Epithelial cell of esophagus (primary cell): Measurements from ENCODE around the gene CENATAC.
A peak's percentile ranks its signal among the peaks of the same experiment; 100 is the strongest.

Experiments
- DNase-seq: peaks from one replicate; pipeline ENCODE4 v3.0.0; 2010; ENCODE audit warnings: low read depth
- H3K4me3 ChIP-seq: 2 replicates; pipeline ENCODE4 v1.5.1; 2011; ENCODE audit warnings: mild to moderate bottlenecking, low read length, control low read depth
- TF ChIP-seq, protein P1 (sequence below): IDR thresholded peaks from 2 replicates; pipeline ENCODE4 v1.5.1; 2011; ENCODE audit warnings: low read depth, mild to moderate bottlenecking, low read length, control low read depth, inconsistent platforms; ENCODE audit not compliant: insufficient read depth; ENCODE audit errors: missing control alignments

The CENATAC gene

GRCh38 chr11:119019996-119020395, 22.1 kb downstream of the CENATAC start:
- peak overlapping the region; percentile 97 for H3K4me3 ChIP-seq
- TF ChIP-seq, protein P1, sequence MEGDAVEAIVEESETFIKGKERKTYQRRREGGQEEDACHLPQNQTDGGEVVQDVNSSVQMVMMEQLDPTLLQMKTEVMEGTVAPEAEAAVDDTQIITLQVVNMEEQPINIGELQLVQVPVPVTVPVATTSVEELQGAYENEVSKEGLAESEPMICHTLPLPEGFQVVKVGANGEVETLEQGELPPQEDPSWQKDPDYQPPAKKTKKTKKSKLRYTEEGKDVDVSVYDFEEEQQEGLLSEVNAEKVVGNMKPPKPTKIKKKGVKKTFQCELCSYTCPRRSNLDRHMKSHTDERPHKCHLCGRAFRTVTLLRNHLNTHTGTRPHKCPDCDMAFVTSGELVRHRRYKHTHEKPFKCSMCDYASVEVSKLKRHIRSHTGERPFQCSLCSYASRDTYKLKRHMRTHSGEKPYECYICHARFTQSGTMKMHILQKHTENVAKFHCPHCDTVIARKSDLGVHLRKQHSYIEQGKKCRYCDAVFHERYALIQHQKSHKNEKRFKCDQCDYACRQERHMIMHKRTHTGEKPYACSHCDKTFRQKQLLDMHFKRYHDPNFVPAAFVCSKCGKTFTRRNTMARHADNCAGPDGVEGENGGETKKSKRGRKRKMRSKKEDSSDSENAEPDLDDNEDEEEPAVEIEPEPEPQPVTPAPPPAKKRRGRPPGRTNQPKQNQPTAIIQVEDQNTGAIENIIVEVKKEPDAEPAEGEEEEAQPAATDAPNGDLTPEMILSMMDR = no peak
- DNase-seq = no peak

- DNase-seq = no peak
- TF ChIP-seq, protein P1 = no peak
- H3K4me3 ChIP-seq = no peak overlapping the region
Measured at GRCh38 chr11:119021631-119022030, 23.7 kb downstream of the CENATAC start.

DNA sequence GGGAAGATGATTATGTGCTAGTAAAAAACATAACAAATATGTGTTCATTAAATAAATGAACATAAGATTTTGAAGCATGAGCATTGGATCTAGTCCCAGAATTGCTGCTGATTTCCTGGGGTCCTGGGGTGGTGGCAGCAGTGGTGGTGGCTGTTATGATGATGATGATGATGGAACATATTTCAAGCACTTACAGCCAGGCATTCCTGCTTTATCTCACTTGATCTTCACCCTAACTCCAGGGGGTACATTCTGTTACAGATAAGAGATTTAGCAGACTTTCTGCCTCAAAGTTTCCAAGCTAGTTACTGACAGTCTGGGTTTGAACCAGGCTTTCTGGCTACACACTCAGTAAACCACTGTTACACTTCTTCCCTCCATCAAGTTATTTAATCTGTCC, 25.8 kb downstream of the CENATAC start:
- DNase-seq = no peak
- no peak overlapping the region for H3K4me3 ChIP-seq
- TF ChIP-seq, protein P1 = no peak

GRCh38 chr11:119024430-119025098, 26.6 kb downstream of the CENATAC start:
- H3K4me3 ChIP-seq = no peak overlapping the region
- TF ChIP-seq, protein P1 = no peak
- DNase-seq = no peak

DNA sequence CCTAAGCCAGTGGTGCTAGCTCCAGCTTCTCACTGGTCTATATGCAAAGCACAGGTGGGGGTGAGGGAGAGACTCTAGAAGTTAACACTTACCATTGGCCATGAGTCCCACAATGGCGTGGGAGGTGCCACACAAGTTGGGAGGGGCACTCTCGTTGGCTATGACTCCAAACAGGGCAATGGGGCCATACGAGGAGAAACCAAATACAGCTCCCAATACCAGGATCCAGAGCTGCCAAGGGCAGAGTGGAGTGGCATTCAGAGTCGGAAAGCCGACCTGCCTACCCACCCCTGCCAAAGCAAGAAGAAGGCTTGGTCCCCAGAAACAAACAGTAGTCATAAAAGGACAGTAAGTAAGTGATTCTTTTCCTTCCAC, 27.1 kb downstream of the CENATAC start:
- no peak for DNase-seq
- H3K4me3 ChIP-seq = no peak overlapping the region
- TF ChIP-seq, protein P1 = no peak

GRCh38 chr11:119025541-119025940, 27.6 kb downstream of the CENATAC start:
- no peak overlapping the region for H3K4me3 ChIP-seq
- TF ChIP-seq, protein P1 = no peak
- DNase-seq = no peak
